ENCODE data around the gene TNXB.
"Not testable (repeated sequence)": the region's sequence is repeated elsewhere in the genome, so short reads cannot be mapped to it uniquely, and the experiment has no call there.

The TNXB gene

GRCh38 chr6:31994421-31994820 is 114.7 kb downstream of the TNXB start:
- FAIRE-seq: not testable (repeated sequence)
